Measurements from ENCODE around the gene TULP4. TPM values are rescaled to one million over a fixed set of nuclear protein-coding genes. Genes with fewer than 3 reads are reported as not detected.

Gene TULP4
- total RNA-seq, 2 donors from 2014 or later = 140 to 199 TPM

DNA sequence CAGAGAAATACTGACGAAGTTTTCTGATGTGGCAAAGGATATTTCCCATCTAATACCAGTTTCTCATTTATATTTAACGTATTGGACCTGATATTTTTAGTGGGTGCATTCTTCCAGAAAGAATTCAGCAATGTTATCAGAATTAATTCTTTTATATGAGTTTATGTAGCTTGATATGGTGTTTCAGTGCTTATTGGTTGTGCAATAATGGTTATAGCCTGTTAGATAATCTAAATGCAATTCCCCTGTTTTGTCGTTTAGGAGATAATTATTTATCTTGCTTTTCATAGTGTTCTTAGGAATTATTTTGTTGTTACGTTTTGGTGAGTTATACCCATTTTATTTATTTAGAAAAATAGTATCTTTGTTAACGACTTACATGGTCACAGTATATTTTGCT lies 196.2 kb downstream of the TULP4 start:
- Histone ChIP-seq H3K36me3 (no peaks in the 10 kb centered on the region), H3K4me3 (no peak overlapping the region), H3K9me3 (no peaks in the 10 kb centered on the region), H3K27me3 (no peaks in the 10 kb centered on the region), H3K27ac (no peak overlapping the region), H3K4me1 (no peaks in the 10 kb centered on the region)
- no peak for DNase-seq (ENCODE audit: low spot score)
- TF ChIP-seq, protein P1, sequence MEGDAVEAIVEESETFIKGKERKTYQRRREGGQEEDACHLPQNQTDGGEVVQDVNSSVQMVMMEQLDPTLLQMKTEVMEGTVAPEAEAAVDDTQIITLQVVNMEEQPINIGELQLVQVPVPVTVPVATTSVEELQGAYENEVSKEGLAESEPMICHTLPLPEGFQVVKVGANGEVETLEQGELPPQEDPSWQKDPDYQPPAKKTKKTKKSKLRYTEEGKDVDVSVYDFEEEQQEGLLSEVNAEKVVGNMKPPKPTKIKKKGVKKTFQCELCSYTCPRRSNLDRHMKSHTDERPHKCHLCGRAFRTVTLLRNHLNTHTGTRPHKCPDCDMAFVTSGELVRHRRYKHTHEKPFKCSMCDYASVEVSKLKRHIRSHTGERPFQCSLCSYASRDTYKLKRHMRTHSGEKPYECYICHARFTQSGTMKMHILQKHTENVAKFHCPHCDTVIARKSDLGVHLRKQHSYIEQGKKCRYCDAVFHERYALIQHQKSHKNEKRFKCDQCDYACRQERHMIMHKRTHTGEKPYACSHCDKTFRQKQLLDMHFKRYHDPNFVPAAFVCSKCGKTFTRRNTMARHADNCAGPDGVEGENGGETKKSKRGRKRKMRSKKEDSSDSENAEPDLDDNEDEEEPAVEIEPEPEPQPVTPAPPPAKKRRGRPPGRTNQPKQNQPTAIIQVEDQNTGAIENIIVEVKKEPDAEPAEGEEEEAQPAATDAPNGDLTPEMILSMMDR (IDR thresholded peaks at IDR 0.05) = no peak

DNA sequence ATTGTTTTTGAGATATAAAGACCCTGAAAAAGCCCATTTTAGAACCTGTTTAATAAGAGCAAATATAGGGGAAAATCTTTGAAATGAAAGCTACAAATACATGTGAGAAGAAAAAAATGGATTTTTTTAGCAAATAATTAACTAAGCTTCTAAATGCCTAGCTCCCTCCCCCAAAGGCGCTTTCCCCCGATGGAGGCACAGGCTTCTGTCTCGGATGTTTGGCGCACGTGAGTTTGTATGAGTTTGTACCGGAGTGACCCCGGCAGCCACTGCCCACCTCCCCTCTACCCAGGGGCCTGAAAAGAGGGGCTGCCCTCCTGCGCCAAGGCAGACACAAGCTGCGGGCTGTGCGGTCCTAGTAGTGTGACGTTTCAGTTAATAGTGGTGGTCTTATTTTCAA lies 197.2 kb downstream of the TULP4 start:
- no peaks in the 10 kb centered on the region for H3K36me3 ChIP-seq
- DNase-seq (ENCODE audit: low spot score) = no peak
- TF ChIP-seq, protein P1 (IDR thresholded peaks at IDR 0.05) = no peak
- H3K27me3 ChIP-seq = no peaks in the 10 kb centered on the region
- H3K4me3 ChIP-seq = no peak overlapping the region
- H3K4me1 ChIP-seq = no peaks in the 10 kb centered on the region
- no peak overlapping the region for H3K27ac ChIP-seq
- no peaks in the 10 kb centered on the region for H3K9me3 ChIP-seq

DNA sequence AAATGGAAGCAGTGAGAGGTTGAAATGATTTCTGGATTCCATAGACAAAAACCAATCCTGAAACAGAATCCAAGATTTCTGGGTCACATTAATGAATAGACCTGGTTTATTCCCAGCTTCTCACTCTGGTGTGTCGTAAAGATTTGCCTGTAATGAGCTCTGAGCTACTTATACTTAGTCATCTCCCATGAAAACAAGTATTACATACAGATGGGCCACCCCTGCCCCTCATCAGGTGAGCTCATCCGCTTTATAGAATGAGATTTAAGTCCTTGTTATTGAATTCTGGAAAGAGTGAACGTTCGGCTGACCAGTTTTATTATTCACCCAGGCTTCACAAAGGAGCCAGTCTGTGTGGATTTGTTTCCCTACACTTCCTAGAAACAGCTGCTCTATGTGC lies 200.5 kb downstream of the TULP4 start:
- DNase-seq (ENCODE audit: low spot score) = no peak

DNA sequence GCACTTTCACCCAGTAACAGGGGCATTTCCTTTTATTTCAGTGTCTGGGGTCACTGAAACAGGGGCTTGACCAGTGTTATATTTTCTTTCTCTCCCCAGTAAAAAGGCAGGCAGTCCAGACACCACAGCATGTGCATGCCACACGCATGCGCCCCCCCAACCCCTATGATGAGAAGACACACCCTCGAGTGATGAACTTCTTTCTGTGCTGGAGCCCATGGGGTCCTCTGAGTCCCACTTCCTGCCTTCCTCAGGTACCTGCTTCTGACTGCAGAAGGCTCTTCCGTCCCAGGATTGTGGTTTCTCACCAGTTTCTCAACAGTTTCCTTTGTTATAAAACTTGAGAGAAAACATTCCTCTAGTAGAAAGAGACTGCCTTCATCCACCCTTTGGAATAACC lies 201.9 kb downstream of the TULP4 start:
- Histone ChIP-seq H3K27me3 (no peaks in the 10 kb centered on the region), H3K4me1 (peaks cover 0 to 19% of the 10 kb centered on the region in 2 donors), H3K4me3 (no peak overlapping the region), H3K9me3 (no peaks in the 10 kb centered on the region), H3K27ac (no peak overlapping the region), H3K36me3 (no peaks in the 10 kb centered on the region)
- TF ChIP-seq, protein P1 (IDR thresholded peaks at IDR 0.05) = no peak
- DNase-seq (ENCODE audit: low spot score) = no peak

More for the DNA sequence above, 200.5 kb downstream of the TULP4 start:
- peaks cover 0 to 6% of the 10 kb centered on the region in 2 donors for H3K4me1 ChIP-seq
- H3K36me3 ChIP-seq = no peaks in the 10 kb centered on the region
- H3K27ac ChIP-seq = no peak overlapping the region
- no peak overlapping the region for H3K4me3 ChIP-seq
- TF ChIP-seq, protein P1 (IDR thresholded peaks at IDR 0.05) = no peak
- no peaks in the 10 kb centered on the region for H3K9me3 ChIP-seq
- H3K27me3 ChIP-seq = no peaks in the 10 kb centered on the region

DNA sequence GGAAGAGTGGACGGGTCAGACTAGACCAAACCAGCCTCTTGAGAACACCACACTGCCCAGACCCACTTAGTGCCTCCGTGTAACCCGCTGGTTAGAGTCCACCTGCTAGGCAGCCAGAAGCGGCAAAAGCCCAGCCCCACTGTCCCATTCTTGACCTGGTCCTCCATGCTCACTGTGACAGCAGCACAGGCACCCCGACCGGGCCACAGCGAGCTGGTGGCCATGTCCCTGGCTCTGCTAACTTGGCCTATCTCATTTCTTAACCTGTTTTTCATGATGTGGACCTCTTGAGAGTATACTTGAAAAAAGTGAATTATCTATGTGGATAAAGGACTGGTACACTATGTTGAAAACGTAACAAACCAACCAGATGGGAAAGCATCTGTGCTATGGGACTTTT lies 202.7 kb downstream of the TULP4 start:
- Histone ChIP-seq H3K9me3 (no peaks in the 10 kb centered on the region), H3K4me3 (no peak overlapping the region), H3K36me3 (no peaks in the 10 kb centered on the region), H3K27ac (no peak overlapping the region), H3K27me3 (no peaks in the 10 kb centered on the region), H3K4me1 (peaks cover 0 to 19% of the 10 kb centered on the region in 2 donors)
- no peak for DNase-seq (ENCODE audit: low spot score)
- TF ChIP-seq, protein P1 (IDR thresholded peaks at IDR 0.05) = no peak

DNA sequence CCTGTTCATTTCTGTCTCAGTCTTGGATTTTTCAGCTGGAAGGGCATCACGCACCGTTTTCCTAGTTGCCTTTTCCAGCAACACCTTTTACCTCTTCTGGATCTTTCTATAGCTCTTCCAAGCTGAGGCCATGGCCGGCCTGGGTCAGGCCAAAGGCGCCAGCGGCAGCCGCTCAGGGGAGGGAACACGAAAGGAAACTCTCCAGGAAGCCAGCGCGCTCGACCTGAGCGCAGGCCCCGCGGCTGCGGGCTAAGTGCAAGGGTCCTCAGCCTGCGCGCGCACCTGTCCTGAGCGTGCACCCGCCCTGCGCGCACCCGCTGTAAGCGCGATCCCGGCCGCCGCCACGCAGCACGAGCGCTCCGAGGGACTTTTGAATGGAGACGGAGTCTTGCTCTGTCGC lies 203.8 kb downstream of the TULP4 start:
- H3K4me3 ChIP-seq = no peak overlapping the region
- TF ChIP-seq, protein P1 (IDR thresholded peaks at IDR 0.05) = no peak
- H3K27ac ChIP-seq = no peak overlapping the region
- no peaks in the 10 kb centered on the region for H3K9me3 ChIP-seq
- H3K36me3 ChIP-seq = no peaks in the 10 kb centered on the region
- no peak for DNase-seq (ENCODE audit: low spot score)
- H3K4me1 ChIP-seq = peaks cover 0 to 19% of the 10 kb centered on the region in 2 donors
- H3K27me3 ChIP-seq = no peaks in the 10 kb centered on the region

Measured in right atrium auricular region (tissue), 2 donors.